Prostate gland (tissue), 2 donors: ENCODE measurements around the gene GABRQ.

Experiments
- POLR2A ChIP-seq: fragments of 450-650 bp; IDR thresholded peaks from one replicate; pipeline ENCODE4 v1.6.1; 2016; ENCODE audit warnings: antibody characterized with exemption, mild to moderate bottlenecking
- TF ChIP-seq, protein P1 (sequence below), 4 experiments: fragments of 200-600 bp in 2 of 4; fragments of 450-650 bp in 2 of 4; sonication (generic) in 2 of 4; IDR thresholded peaks; 1 replicate in 3 of 4; 2 replicates in 1 of 4; pipeline ENCODE4 v1.5.1; 2016 to 2019; ENCODE audit warnings: antibody characterized with exemption in 4 of 4, mild to moderate bottlenecking in 2 of 4, moderate library complexity in 2 of 4

DNA sequence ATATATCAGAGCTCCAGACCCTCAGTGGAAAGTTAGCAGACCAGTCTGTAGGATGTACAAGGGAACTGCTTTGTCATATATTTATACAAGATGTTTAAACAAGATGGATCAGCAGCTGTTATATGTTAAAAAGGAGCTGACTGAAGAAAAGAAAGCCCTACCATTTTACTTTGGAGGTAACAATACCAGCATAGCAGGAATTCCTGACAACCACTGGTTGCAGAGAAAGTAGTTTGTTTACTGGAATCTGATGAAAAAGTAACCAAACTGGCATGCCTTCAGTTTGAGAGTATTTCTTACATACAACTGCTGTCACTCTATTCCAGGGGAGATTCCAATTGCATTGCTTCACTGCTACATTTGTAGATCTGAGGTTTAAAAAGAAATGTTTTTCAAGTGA, 49.5 kb upstream of the GABRQ start:
- TF ChIP-seq, protein P1, sequence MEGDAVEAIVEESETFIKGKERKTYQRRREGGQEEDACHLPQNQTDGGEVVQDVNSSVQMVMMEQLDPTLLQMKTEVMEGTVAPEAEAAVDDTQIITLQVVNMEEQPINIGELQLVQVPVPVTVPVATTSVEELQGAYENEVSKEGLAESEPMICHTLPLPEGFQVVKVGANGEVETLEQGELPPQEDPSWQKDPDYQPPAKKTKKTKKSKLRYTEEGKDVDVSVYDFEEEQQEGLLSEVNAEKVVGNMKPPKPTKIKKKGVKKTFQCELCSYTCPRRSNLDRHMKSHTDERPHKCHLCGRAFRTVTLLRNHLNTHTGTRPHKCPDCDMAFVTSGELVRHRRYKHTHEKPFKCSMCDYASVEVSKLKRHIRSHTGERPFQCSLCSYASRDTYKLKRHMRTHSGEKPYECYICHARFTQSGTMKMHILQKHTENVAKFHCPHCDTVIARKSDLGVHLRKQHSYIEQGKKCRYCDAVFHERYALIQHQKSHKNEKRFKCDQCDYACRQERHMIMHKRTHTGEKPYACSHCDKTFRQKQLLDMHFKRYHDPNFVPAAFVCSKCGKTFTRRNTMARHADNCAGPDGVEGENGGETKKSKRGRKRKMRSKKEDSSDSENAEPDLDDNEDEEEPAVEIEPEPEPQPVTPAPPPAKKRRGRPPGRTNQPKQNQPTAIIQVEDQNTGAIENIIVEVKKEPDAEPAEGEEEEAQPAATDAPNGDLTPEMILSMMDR (IDR thresholded peaks at IDR 0.05): no peak
- TF ChIP-seq POLR2A: no peak
